H9 (cell line): ENCODE measurements around the gene CAPG. TPM values are rescaled to one million over a fixed set of nuclear protein-coding genes. Genes with fewer than 3 reads are reported as not detected.

ENCODE experiments used
- DNase-seq: peaks from one replicate; pipeline ENCODE4 v3.0.0-alpha.2; 2017
- H2AFZ ChIP-seq: one replicate; pipeline ENCODE4 v1.6.1; 2013; ENCODE audit warnings: mild to moderate bottlenecking, low read length, control low read depth, moderate library complexity
- H2AK5ac ChIP-seq: 2 replicates; pipeline ENCODE4 v1.6.1; 2013; ENCODE audit warnings: low read length, control low read depth, mixed read lengths; ENCODE audit not compliant: insufficient read length
- H2BK120ac ChIP-seq: one replicate; pipeline ENCODE4 v1.6.1; 2013; ENCODE audit warnings: low read depth, mild to moderate bottlenecking, low read length, control low read depth, inconsistent platforms; ENCODE audit not compliant: poor library complexity, severe bottlenecking
- H2BK12ac ChIP-seq: 2 replicates; pipeline ENCODE4 v1.6.1; 2013; ENCODE audit warnings: low read length, control low read depth, mixed read lengths, low read depth; ENCODE audit not compliant: insufficient read length
- H2BK15ac ChIP-seq: 2 replicates; pipeline ENCODE4 v1.6.1; 2013; ENCODE audit warnings: low read depth, low read length, control low read depth
- H2BK20ac ChIP-seq: one replicate; pipeline ENCODE4 v1.6.1; 2013; ENCODE audit warnings: low read depth, mild to moderate bottlenecking, low read length, control low read depth, inconsistent platforms; ENCODE audit not compliant: poor library complexity, severe bottlenecking
- H2BK5ac ChIP-seq: 2 replicates; pipeline ENCODE4 v1.6.1; 2013; ENCODE audit warnings: low read length, control low read depth, mixed read lengths; ENCODE audit not compliant: insufficient read length
- H3K14ac ChIP-seq: 2 replicates; pipeline ENCODE4 v1.6.1; 2013; ENCODE audit warnings: low read length, control low read depth; ENCODE audit not compliant: insufficient read depth
- H3K18ac ChIP-seq: 2 replicates; pipeline ENCODE4 v1.6.1; 2013; ENCODE audit warnings: low read depth, mild to moderate bottlenecking, mixed read lengths, low read length, control low read depth; ENCODE audit not compliant: insufficient read length
- H3K23ac ChIP-seq: 2 replicates; pipeline ENCODE4 v1.6.1; 2013; ENCODE audit warnings: low read length, control low read depth, mixed read lengths, low read depth; ENCODE audit not compliant: insufficient read length
- H3K23me2 ChIP-seq: 2 replicates; pipeline ENCODE4 v1.6.1; 2013; ENCODE audit warnings: low read depth, mild to moderate bottlenecking, mixed read lengths, low read length, control low read depth; ENCODE audit not compliant: insufficient read length, poor library complexity, severe bottlenecking
- H3K27ac ChIP-seq: 2 replicates; pipeline ENCODE4 v1.5.1; 2013; ENCODE audit warnings: low read length, control low read depth, mixed read lengths, low read depth; ENCODE audit not compliant: insufficient read length
- H3K27me3 ChIP-seq: 2 replicates; pipeline ENCODE4 v1.6.1; 2013; ENCODE audit warnings: low read length, control low read depth, inconsistent platforms; ENCODE audit not compliant: insufficient read depth
- H3K4ac ChIP-seq: 2 replicates; pipeline ENCODE4 v1.6.1; 2013; ENCODE audit warnings: low read depth, mild to moderate bottlenecking, control low read depth, inconsistent platforms, low read length, moderate library complexity
- H3K4me1 ChIP-seq: 2 replicates; pipeline ENCODE4 v1.6.1; 2013; ENCODE audit warnings: low read length, control low read depth, inconsistent platforms; ENCODE audit not compliant: insufficient read depth
- H3K4me2 ChIP-seq: 2 replicates; pipeline ENCODE4 v1.6.1; 2013; ENCODE audit warnings: low read length, control low read depth, mixed read lengths; ENCODE audit not compliant: insufficient read length, insufficient read depth
- H3K56ac ChIP-seq: 2 replicates; pipeline ENCODE4 v1.6.1; 2013; ENCODE audit warnings: low read depth, mild to moderate bottlenecking, mixed read lengths, low read length, control low read depth; ENCODE audit not compliant: insufficient read length
- H3K79me1 ChIP-seq: 2 replicates; pipeline ENCODE4 v1.6.1; 2013; ENCODE audit warnings: low read depth, mild to moderate bottlenecking, moderate library complexity, low read length, control low read depth, inconsistent platforms; ENCODE audit not compliant: insufficient read depth, poor library complexity, severe bottlenecking
- H3K79me2 ChIP-seq: 2 replicates; pipeline ENCODE4 v1.6.1; 2013; ENCODE audit warnings: low read length, control low read depth, inconsistent platforms; ENCODE audit not compliant: insufficient read depth
- H3K9ac ChIP-seq: 2 replicates; pipeline ENCODE4 v1.6.1; 2013; ENCODE audit warnings: low read length, control low read depth, mixed read lengths; ENCODE audit not compliant: insufficient read length; ENCODE audit errors: extremely low read depth
- H3K9me3 ChIP-seq: one replicate; pipeline ENCODE4 v1.6.1; 2013; ENCODE audit warnings: low read depth, low read length, inconsistent platforms; ENCODE audit not compliant: control insufficient read depth
- H3T11ph ChIP-seq: one replicate; pipeline ENCODE4 v1.6.1; 2013; ENCODE audit warnings: mild to moderate bottlenecking, low read length, control low read depth, inconsistent platforms
- H4K20me1 ChIP-seq: one replicate; pipeline ENCODE4 v1.6.1; 2013; ENCODE audit not compliant: control insufficient read depth, insufficient read length, insufficient read depth
- H4K5ac ChIP-seq: 2 replicates; pipeline ENCODE4 v1.6.1; 2013; ENCODE audit warnings: low read depth, mild to moderate bottlenecking, mixed read lengths, low read length, control low read depth; ENCODE audit not compliant: insufficient read length
- H4K8ac ChIP-seq: replicated peaks from 2 replicates; pipeline ENCODE4 v1.6.1; 2013; ENCODE audit warnings: low read length, control low read depth, mixed read lengths, low read depth; ENCODE audit not compliant: insufficient read length
- H4K91ac ChIP-seq: 2 replicates; pipeline ENCODE4 v1.6.1; 2013; ENCODE audit warnings: low read depth, mild to moderate bottlenecking, moderate library complexity, mixed read lengths, low read length, control low read depth; ENCODE audit not compliant: insufficient read length
- H3K27ac Mint-ChIP-seq, 3 experiments: 2 replicates in 2 of 3; 3 replicates in 1 of 3; pipeline ENCODE4 v1.8.0; 2020 to 2021; ENCODE audit warnings: mixed read lengths in 3 of 3, mild to moderate bottlenecking in 1 of 3, moderate library complexity in 1 of 3
- H3K27me3 Mint-ChIP-seq: 2 replicates; pipeline ENCODE4 v1.8.0; 2021; ENCODE audit warnings: low read depth, mild to moderate bottlenecking, moderate library complexity, mixed read lengths
- H3K36me3 Mint-ChIP-seq, 3 experiments: 2 replicates in 2 of 3; 3 replicates in 1 of 3; pipeline ENCODE4 v1.8.0; 2020 to 2021; ENCODE audit warnings: low read depth in 3 of 3, mixed read lengths in 3 of 3; ENCODE audit not compliant: insufficient read depth in 1 of 3
- H3K4me1 Mint-ChIP-seq, 2 experiments: 2 replicates each; pipeline ENCODE4 v1.8.0; 2020; ENCODE audit warnings: mixed read lengths in 2 of 2
- H3K4me3 Mint-ChIP-seq, 2 experiments: 2 replicates in 1 of 2; 3 replicates in 1 of 2; pipeline ENCODE4 v1.8.0; 2020 to 2021; ENCODE audit warnings: mild to moderate bottlenecking in 2 of 2, mixed read lengths in 2 of 2, moderate library complexity in 1 of 2
- H3K9me3 Mint-ChIP-seq, 2 experiments: 2 replicates in 1 of 2; 3 replicates in 1 of 2; pipeline ENCODE4 v1.8.0; 2020; ENCODE audit warnings: mild to moderate bottlenecking in 2 of 2, mixed read lengths in 2 of 2, moderate library complexity in 1 of 2
- CTCF ChIP-seq: fragments of 200-600 bp; sonication (generic); conservative IDR thresholded peaks from 3 replicates; pipeline ENCODE4 v1.8.0; 2021; ENCODE audit warnings: antibody characterized with exemption, mild to moderate bottlenecking
- WGBS: extraction: QIAGEN DNeasy Blood & Tissue Kit; methylation state at CpG from one replicate; pipeline ENCODE4 v1.1.7; 2013; ENCODE audit warnings: missing lambda C conversion rate, low lambda C conversion rate, mixed read lengths; ENCODE audit not compliant: insufficient read length; ENCODE audit errors: extremely low coverage; 5-methylcytosine and 5-hydroxymethylcytosine counted together
- total RNA-seq: library from RNA; stranded (reverse); gene quantifications from 2 replicates; pipeline ENCODE4 v1.2.1, GENCODE V29; 2021

CAPG gene
- total RNA-seq, 1 experiment from 2014 or later: 72.8 TPM

GRCh38 chr2:85369500-85369899 is 40.7 kb downstream of the CAPG start:
- H3K4me3 Mint-ChIP-seq: no peak overlapping the region
- Histone ChIP-seq H4K91ac (no peak overlapping the region), H2BK120ac (no peak overlapping the region), H2BK20ac (no peak overlapping the region), H3K79me1 (no peaks in the 10 kb centered on the region), H3T11ph (no peak overlapping the region), H4K20me1 (no peaks in the 10 kb centered on the region), H3K4me2 (no peak overlapping the region), H3K79me2 (no peaks in the 10 kb centered on the region), H2BK12ac (no peak overlapping the region), H3K27ac (no peak overlapping the region), H3K23ac (no peak overlapping the region), H3K9me3 (no peaks in the 10 kb centered on the region), H3K56ac (no peak overlapping the region), H3K18ac (no peak overlapping the region), H4K5ac (no peak overlapping the region), H3K23me2 (no peaks in the 10 kb centered on the region), H3K4me1 (no peaks in the 10 kb centered on the region), H3K4ac (no peak overlapping the region), H3K9ac (no peak overlapping the region), H2BK15ac (no peak overlapping the region), H3K14ac (no peak overlapping the region), H4K8ac (no peak overlapping the region), H2AK5ac (no peak overlapping the region), H2BK5ac (no peak overlapping the region), H3K27me3 (no peaks in the 10 kb centered on the region), H2AFZ (no peak overlapping the region)
- H3K36me3 Mint-ChIP-seq: peaks cover 0 to 13% (median 9%) of the 10 kb centered on the region in 3 experiments; a peak in 4 of 7 replicates
- DNase-seq: no peak
- TF ChIP-seq CTCF: no peak
- H3K27me3 Mint-ChIP-seq: no peaks in the 10 kb centered on the region
- no peaks in the 10 kb centered on the region for H3K4me1 Mint-ChIP-seq
- WGBS: no CpG with 5 or more reads among the region's 5 CpGs
- no peak overlapping the region for H3K27ac Mint-ChIP-seq
- H3K9me3 Mint-ChIP-seq: no peaks in the 10 kb centered on the region; a peak in 1 of 5 replicates
